HG03354 (cell line): ENCODE results near the gene GDPD5.

ENCODE experiments used
- ATAC-seq: cut with Tn5 transposase; IDR thresholded peaks from one replicate; pipeline ENCODE4 v1.9.1; 2021; ENCODE audit warnings: mild to moderate bottlenecking; ENCODE audit not compliant: unreplicated experiment, poor library complexity, severe bottlenecking

Gene GDPD5

GRCh38 chr11:75560644-75561043 is 34.9 kb upstream of the GDPD5 start:
- ATAC-seq: no peak

GRCh38 chr11:75558939-75559843 is 33.5 kb upstream of the GDPD5 start:
- ATAC-seq: no peak

DNA sequence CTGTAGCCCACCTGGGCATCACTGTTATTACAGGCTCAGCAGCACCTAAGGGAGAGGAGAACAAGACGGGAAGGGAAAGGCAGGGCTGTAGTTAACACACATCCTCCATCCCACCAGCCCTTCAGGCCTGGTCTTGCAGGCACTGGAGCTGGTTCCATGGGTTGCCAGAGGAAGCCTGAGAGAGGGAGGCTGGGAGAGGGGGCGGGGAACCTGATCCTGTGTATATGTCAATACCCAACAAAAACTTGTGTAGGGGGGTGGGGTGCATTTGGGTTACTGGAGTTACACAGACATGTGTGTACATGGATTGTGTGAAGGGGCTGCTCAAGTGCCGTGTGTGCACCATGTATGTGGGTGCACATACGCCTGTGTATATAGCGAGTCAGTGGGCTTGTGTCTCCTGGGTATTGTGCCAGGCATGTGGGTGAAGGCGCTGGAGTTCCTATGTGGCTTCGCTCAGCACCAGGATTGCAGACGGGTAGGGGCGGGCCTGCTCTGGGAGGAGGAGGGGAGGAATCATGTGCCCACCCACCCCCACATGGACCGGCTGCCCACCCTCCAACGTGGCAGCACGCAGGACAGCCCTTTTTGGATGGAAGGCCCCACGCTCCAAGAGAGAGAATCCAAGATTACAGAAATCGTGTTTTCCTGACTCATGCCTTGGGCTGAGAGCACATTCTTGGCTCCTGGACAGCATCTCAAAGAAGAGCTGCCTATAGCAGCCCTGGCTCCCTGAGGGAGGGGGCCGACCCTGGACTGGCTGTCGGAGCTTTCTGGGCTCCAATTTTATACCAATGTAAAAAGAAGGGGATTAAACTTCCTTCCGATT is 32.1 kb upstream of the GDPD5 start:
- ATAC-seq: no peak

DNA sequence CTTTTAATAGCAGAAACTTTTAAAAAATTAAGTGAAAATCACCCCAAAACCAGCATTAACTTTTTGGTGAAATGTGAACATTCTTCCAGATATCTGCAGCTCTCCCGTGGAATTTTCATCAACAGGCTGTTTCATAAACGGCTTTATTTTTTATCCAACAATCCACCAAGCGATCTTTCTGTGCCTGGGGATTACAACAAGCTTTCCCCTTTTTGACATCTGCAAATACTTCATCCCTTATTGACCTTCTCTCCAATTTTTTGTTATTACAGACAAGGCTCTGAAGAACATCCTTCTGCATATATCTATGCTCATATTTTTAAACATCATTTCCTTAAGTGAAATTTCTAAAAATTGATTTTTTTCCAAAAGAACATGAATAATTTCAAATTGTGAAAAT is 30.5 kb upstream of the GDPD5 start:
- ATAC-seq: no peak

DNA sequence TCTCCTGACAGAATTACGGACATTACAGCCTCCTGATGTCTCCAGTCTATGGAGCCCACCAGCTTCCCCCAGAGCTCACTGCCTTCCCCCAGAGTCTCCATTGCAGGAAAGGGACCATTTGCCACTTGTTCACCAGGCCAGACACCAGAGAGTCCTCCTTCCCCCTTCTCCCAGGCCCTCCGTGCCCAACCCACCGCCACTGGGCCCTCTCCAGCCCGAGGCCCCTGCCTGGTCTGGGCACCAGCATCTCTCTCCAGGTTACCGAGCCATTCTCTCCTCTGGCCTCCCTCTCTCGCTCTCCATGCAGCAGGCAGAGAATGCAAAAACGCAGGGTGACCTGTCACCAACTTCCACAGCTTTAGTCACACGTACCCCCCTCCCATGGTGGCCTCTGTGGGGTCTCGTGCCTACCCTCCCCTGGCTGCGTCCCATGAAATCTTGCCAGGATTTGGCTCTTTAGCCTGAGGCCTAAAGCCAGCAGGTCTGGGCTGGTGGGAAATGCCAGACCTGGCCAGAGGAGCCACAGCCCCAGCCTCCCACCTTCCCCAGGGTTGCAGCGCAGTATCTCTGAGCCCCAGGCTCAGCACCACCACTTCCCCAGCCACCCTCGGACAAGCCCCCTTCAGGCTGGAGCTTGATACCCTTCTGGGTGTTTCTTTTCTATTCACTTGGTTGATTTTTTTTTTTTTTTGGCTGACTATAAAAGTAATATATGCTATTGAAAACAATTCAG is 29.5 kb upstream of the GDPD5 start:
- no peak for ATAC-seq

DNA sequence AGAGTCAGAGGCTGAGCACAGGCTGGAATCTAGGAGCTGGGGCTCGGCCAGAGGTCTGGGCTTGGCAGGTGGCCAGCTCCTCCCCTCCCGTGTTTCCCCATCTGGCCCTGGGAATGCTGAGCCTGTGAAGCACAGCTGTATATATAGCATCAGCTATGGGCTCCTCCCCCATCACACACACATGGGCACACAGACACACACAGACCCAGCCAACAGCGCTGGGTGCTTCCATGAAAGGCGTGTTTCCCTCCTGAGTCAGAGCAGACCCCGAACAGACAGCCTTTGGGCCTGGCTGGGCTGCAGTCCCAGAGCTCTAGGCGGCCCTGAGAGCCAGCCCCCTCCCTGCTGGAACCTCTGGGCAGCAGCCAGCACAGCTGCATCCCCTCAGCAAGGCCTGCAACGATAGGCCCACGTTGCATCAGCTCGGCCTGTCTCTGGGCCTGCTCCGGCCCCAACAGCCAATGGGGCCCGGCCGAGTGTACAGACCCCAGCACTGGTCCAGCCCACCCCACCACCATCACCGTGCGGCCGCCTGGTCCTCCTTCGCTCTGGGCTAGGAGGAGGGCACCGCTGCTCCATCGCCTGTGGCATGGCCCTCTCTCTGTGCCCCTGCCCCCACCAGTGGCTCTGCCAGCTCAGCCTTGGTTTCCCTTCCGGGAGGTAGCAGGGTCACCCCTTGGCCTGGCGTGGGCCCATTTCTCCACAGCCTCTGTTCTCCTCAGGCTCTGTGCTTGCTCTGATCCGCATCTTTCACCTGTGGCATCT is 28.7 kb upstream of the GDPD5 start:
- ATAC-seq: no peak

DNA sequence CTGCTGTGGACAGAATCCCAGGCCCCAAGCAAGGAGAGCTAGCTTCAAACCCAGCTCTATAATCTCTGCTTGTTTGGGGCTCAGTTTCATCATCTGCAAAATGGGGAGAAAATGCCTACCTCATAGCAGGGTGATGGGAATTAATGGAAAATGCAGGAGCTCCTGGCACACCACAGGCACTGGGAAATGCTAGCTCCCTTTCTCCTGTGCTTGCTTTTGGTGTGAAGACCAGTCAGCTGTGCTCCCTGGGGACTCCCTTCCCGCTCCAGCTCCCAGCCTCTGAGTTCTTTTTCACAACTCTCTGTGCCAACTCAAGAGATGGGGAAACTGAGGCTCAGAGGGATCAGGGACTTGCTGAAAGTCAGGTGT is 28.1 kb upstream of the GDPD5 start:
- ATAC-seq: no peak

DNA sequence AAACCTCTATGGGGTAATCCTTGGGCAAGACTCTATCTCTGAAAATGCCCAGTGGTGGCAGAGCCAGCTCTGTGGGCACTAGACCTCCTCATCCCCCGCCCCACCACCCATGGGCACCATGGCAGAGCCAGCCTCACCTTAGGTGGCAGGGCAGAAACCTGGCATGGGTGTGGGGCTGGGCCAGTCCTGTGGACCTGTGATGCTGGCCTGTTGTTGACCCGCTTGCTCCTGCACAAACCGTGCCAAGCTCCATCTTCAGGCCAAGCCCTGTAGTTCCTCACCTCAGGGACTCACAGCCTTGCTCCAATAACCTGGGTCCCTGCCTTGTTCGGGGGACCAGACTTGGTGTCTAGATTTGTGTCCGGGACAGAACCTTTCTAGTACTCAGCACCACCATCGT is 27.4 kb upstream of the GDPD5 start:
- ATAC-seq: no peak

DNA sequence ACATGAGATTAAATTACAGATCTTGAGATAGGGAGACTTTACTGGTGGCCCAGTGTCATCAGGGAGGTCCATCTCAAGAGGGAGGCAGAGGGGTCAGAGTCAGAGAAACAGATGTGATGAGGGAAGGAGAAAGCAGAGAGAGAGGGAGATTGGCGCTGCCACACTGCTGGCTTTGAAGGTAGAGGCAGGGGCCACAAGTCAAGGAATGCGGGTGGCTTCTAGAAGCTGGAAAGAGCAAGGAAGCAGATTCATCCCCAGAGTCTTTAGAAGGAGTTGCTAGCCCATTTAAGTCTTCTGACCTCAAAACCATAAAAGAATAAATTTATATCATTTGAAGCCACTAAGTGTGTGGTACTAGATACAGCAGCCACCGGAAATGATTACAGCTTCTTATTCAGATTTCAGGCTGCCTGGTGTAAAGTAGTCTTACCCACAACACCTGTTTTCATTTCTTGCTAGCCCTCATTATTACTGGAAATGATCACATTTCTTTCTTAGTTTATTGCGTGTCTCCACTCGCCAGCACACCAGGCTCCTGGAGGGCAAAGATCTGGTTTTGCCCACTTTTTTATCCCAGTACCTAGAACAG is 23.7 kb upstream of the GDPD5 start:
- no peak for ATAC-seq

DNA sequence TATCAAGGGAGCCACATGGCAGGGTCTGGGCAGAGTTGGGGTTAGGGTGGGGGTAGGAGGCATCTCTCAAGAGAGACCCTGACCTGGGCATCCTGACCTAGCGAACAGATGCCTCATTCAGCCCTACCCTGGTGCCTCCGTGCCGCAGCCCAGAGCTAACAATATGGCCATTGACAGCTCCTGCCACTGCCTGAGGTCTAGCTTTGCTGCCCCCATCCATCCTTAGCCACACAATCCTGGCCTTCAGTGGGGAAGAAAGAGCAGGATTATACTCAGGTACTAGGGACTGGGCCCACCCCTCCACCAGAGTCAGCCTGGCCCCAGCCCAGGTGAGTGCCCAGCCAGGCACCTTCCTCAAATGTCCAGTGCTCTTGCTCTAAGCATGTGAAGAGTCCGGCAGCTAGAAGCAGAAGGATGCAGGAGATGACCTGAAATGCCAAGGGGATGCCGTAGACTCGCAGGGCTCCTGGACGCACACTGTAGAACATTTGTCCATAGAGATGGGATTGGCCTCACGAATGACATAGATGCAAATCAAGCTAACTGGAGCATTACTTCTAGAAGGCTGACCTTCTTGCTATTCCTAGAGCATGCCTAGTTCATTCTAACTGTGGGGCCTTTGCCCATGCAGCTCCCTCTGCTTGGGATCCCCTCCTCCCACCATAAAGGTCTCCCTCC is 23.0 kb upstream of the GDPD5 start:
- no peak for ATAC-seq

DNA sequence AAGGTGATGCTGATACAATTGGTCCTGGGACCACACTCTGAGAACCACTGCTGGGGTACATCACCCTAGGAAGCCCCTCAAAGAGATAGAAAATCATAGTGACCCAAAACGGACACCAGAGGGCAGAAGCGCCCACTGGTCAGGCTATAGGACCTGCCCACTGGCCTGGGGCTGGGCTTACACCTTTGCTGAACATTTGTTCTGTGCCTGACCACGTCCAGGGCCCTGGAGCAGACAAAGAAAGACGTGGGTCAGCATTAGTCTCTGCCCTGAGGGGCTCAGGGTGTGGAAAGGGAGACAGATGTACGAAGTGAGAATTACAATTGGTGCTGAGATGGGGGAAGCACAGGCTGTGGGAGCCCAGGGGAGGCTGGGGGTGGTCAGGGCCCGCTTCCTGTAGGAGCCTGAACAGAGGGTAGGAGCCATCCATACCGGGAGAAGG is 21.9 kb upstream of the GDPD5 start:
- ATAC-seq: no peak

- ATAC-seq: no peak
These were observed 21.4 kb upstream of the GDPD5 start for GRCh38 chr11:75547177-75547576.

- ATAC-seq: no peak
These were observed 18.1 kb upstream of the GDPD5 start for GRCh38 chr11:75543806-75544205.

DNA sequence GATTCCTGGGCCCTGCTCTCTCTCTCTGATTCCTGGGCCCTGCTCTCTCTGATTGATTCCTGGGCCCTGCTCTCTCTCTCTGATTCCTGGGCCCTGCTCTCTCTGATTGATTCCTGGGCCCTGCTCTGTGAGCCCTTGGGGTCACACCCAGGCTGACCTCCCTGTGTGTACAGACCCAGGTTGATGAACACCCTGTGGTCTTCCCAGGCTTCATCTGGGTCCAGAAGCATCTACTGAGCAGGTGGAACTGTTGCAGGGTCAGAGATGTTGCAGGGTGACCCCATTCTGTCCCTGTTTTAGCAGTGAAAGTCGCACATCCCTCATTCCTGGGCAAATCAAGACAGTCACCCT is 16.3 kb upstream of the GDPD5 start:
- ATAC-seq: no peak

DNA sequence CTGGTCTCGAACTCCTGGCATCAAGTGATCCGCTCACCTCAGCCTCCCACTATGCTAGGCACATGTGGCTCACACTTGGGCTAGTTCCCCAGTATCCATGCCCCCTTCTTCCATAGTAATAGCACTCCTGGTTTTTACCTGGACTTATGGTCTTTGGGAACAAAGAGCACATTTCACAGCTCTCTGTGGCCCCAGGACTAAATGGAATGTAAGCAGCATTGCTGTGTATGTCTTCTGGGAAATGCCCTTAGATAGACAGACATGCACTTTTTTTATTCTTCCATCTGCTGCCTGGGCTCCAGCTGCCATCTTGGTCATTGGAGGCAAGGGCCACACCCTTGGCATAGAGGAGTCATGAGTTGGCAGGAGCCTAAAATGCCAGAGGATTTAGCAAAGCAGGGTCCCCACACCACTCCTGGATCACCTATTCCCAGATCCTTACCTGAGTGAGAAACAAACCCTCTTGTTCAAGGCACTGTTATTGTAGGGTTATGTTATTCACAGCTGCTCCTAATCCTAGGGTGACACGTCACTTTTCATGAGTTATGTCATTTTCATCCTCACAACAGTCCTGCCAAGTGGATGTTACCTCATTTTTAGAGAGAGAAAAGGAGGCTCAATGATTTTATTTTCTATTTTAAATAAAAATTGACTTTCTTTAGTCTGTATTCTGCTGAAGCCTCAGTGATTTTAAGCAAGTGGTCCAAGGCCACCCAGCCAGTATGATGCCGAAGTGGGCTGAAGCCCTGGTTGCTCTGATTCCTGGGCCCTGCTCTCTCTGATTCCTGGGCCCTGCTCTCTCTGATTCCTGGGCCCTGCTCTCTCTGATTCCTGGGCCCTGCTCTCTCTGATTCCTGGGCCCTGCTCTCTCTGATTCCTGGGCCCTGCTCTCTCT is 15.7 kb upstream of the GDPD5 start:
- no peak for ATAC-seq

GRCh38 chr11:75539459-75540334 is 14.0 kb upstream of the GDPD5 start:
- ATAC-seq: no peak
